HCT116 (cell line): ENCODE measurements around the gene SMYD3. TPM values are rescaled to one million over a fixed set of nuclear protein-coding genes. Genes with fewer than 3 reads are reported as not detected.

Source experiments
- ATAC-seq: fragments of 200-7000 bp; cut with Tn5 transposase; 2 replicates; pipeline ENCODE4 v1.9.1; 2020; ENCODE audit warnings: mild to moderate bottlenecking, moderate library complexity
- BruUV-seq: library from RNA; stranded (reverse); fragments of 400-500 nt; replicated peaks from 2 replicates; lab custom pipeline; 2021; lab: Mats Ljungman, UMichigan
- CTCF ChIA-PET: fragments of 300-600 bp; sonication (Branson Sonifier 250); formaldehyde crosslinking; loops from one replicate; lab custom pipeline; 2021; ENCODE audit warnings: antibody characterized with exemption; lab: Charles Lee
- POLR2A ChIA-PET: fragments of 300-600, 350-600 bp; sonication (Branson Sonifier 250); formaldehyde crosslinking; loops from one replicate; lab custom pipeline; 2021; ENCODE audit warnings: antibody characterized with exemption; lab: Charles Lee
- RAD21 ChIA-PET, 2 experiments: fragments of 300-600 bp; sonication (Branson Sonifier 250); formaldehyde crosslinking; loops; one replicate each; lab custom pipeline; 2023; ENCODE audit warnings: low total read pairs in 2 of 2; ENCODE audit not compliant: uncharacterized antibody in 2 of 2, unreplicated experiment in 2 of 2, low non-redundant PET in 1 of 2; lab: Charles Lee
- DNase-seq: peaks from one replicate; pipeline ENCODE4 v3.0.0-alpha.2; 2010; ENCODE audit warnings: low read depth, low spot score
- H2AFZ ChIP-seq: fragments of 200-600 bp; shearing (Covaris generic), sonication (generic); 2 replicates; pipeline ENCODE4 v1.6.1; 2017; ENCODE audit warnings: low read depth, mixed run types, mixed read lengths, antibody characterized with exemption, low read length; ENCODE audit not compliant: poor library complexity, severe bottlenecking
- H3K27ac ChIP-seq: 2 replicates; pipeline ENCODE4 v1.5.1; 2012; ENCODE audit warnings: low read depth, low read length
- H3K27me3 ChIP-seq: fragments of 200-600 bp; sonication (generic); 2 replicates; pipeline ENCODE4 v1.6.1; 2016; ENCODE audit warnings: mixed run types, low read length, mixed read lengths; ENCODE audit not compliant: insufficient read depth
- H3K36me3 ChIP-seq, 2 experiments: fragments of 200-500 bp in 1 of 2; fragments of 200-600 bp in 1 of 2; sonication (Bioruptor generic) in 1 of 2; sonication (generic) in 1 of 2; 2 replicates each; pipeline versions ENCODE4 v1.5.1 to v1.6.1; 2014 to 2016; ENCODE audit warnings: low read length in 2 of 2, inconsistent platforms in 1 of 2, mixed read lengths in 1 of 2, mixed run types in 1 of 2; ENCODE audit not compliant: insufficient read depth in 2 of 2, control insufficient read depth in 1 of 2
- H3K4me1 ChIP-seq, 2 experiments: fragments of 200-600 bp in 1 of 2; sonication (generic) in 1 of 2; 2 replicates each; pipeline versions ENCODE4 v1.5.1 to v1.6.1; 2012 to 2017; ENCODE audit warnings: low read length in 2 of 2, inconsistent platforms in 1 of 2, mild to moderate bottlenecking in 1 of 2, mixed read lengths in 1 of 2, mixed run types in 1 of 2, moderate library complexity in 1 of 2; ENCODE audit not compliant: insufficient read depth in 2 of 2, control insufficient read depth in 1 of 2
- H3K4me2 ChIP-seq: fragments of 200-600 bp; sonication (generic); 2 replicates; pipeline ENCODE4 v1.6.1; 2017; ENCODE audit warnings: mixed run types, low read length, mixed read lengths
- H3K4me3 ChIP-seq, 2 experiments: fragments of 200-600 bp in 1 of 2; sonication (generic) in 1 of 2; replicated peaks in 1 of 2; 2 replicates each; pipeline ENCODE4 v1.5.1; 2011 to 2016; ENCODE audit warnings: low read length in 2 of 2, control low read depth in 1 of 2, low read depth in 1 of 2, mild to moderate bottlenecking in 1 of 2, mixed read lengths in 1 of 2, mixed run types in 1 of 2
- H3K79me2 ChIP-seq: fragments of 200-600 bp; sonication (generic); 2 replicates; pipeline ENCODE4 v1.6.1; 2017; ENCODE audit warnings: mild to moderate bottlenecking, mixed run types, low read length, moderate library complexity, mixed read lengths; ENCODE audit not compliant: insufficient read depth
- H3K9ac ChIP-seq: fragments of 200-600 bp; sonication (generic); 2 replicates; pipeline ENCODE4 v1.6.1; 2016; ENCODE audit warnings: low read length, mixed read lengths
- H3K9me2 ChIP-seq: fragments of 200-600 bp; sonication (generic), shearing (Covaris generic); 2 replicates; pipeline ENCODE4 v1.6.1; 2017; ENCODE audit warnings: mixed run types, mild to moderate bottlenecking, moderate library complexity; ENCODE audit not compliant: insufficient read depth
- H3K9me3 ChIP-seq, 2 experiments: fragments of 200-500 bp in 1 of 2; fragments of 200-600 bp in 1 of 2; sonication (Bioruptor generic) in 1 of 2; sonication (generic) in 1 of 2; 2 replicates each; pipeline ENCODE4 v1.6.1; 2014 to 2017; ENCODE audit warnings: low read length in 2 of 2, mixed read lengths in 2 of 2, inconsistent platforms in 1 of 2, low read depth in 1 of 2, mild to moderate bottlenecking in 1 of 2, mixed run types in 1 of 2, moderate library complexity in 1 of 2; ENCODE audit not compliant: control insufficient read depth in 1 of 2, insufficient read depth in 1 of 2
- H4K20me1 ChIP-seq: fragments of 200-600 bp; sonication (generic), shearing (Covaris generic); 2 replicates; pipeline ENCODE4 v1.6.1; 2017; ENCODE audit warnings: mixed run types, mild to moderate bottlenecking, moderate library complexity; ENCODE audit not compliant: insufficient read depth
- EZH2 ChIP-seq: fragments of 200-600 bp; sonication (generic); IDR thresholded peaks from 2 replicates; pipeline ENCODE4 v1.6.1; 2017; ENCODE audit warnings: antibody characterized with exemption, mixed run types
- FOSL1 ChIP-seq: IDR thresholded peaks from 2 replicates; pipeline ENCODE4 v1.6.1; 2012; ENCODE audit warnings: low read depth
- POLR2A ChIP-seq: IDR thresholded peaks from 2 replicates; pipeline ENCODE4 v1.7.0; 2011; ENCODE audit warnings: borderline replicate concordance; ENCODE audit not compliant: insufficient read depth, insufficient read length; ENCODE audit errors: extremely low read depth
- RAD21 ChIP-seq: IDR thresholded peaks from 2 replicates; pipeline ENCODE4 v1.6.1; 2012; ENCODE audit warnings: low read depth, mild to moderate bottlenecking
- TCF7L2 ChIP-seq: IDR thresholded peaks from 2 replicates; pipeline ENCODE4 v1.7.0; 2011; ENCODE audit warnings: borderline replicate concordance, inconsistent platforms; ENCODE audit not compliant: insufficient read depth, insufficient read length; ENCODE audit errors: extremely low read depth
- YY1 ChIP-seq: IDR thresholded peaks from 2 replicates; pipeline ENCODE4 v1.6.1; 2011; ENCODE audit warnings: low read length, low read depth, moderate library complexity, mild to moderate bottlenecking; ENCODE audit not compliant: insufficient replicate concordance; ENCODE audit errors: extremely low read depth
- intact Hi-C: fragments of 100-400 bp; cut with micrococcal nuclease; formaldehyde crosslinking; loops from 2 replicates; pipeline ENCODE4 v1.10.0; 2022
- total RNA-seq: library from RNA; stranded (reverse); gene quantifications from one replicate; pipeline ENCODE4 v1.2.1, GENCODE V29; 2021; ENCODE audit not compliant: unreplicated experiment
- TF ChIP-seq, protein P1 (sequence below): IDR thresholded peaks from 2 replicates; pipeline ENCODE4 v1.6.1; 2012
- TF ChIP-seq, protein P2 (sequence below): IDR thresholded peaks from 2 replicates; pipeline ENCODE4 v1.6.1; 2011; ENCODE audit warnings: mild to moderate bottlenecking, low read length, moderate library complexity; ENCODE audit not compliant: insufficient replicate concordance; ENCODE audit errors: extremely low read depth
- TF ChIP-seq, protein P3 (sequence below): IDR thresholded peaks from 2 replicates; pipeline ENCODE4 v1.6.1; 2012

SMYD3 gene
- total RNA-seq, 1 experiment from 2014 or later, result 33.6 TPM

DNA sequence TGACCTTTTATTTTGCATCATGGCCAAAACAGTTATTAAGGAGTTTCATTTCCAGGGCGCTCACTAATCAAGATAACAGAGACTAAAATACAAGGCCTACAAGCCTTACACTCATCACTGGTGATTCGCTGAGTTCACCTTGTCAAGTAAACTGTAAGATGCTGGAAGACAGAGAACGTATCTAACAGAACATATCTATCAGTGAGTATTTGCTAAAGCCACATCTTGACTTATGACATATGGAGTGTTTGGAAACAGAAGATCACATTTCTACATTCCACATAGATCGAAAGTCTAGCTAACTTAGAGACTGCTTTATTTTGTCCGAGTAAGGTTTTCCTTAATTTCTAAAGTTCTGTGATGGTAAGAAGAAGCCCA, 506.5 kb downstream of the SMYD3 start:
- Histone ChIP-seq H4K20me1 (no peaks in the 10 kb centered on the region), H3K27me3 (no peaks in the 10 kb centered on the region), H3K27ac (no peak overlapping the region), H3K4me3 (no peak overlapping the region), H3K9ac (no peak overlapping the region), H3K79me2 (no peaks in the 10 kb centered on the region), H3K4me2 (no peak overlapping the region), H3K9me2 (no peaks in the 10 kb centered on the region), H3K9me3 (no peaks in the 10 kb centered on the region), H3K36me3 (no peaks in the 10 kb centered on the region), H2AFZ (no peak overlapping the region), H3K4me1 (peaks cover 17 to 26% of the 10 kb centered on the region in 2 experiments)
- BruUV-seq, result no TSS peak
- ChIA-PET CTCF (no interaction called here), POLR2A (no interaction called here), RAD21 (no interaction called here)
- TF ChIP-seq POLR2A (no peak), EZH2 (no peak), TCF7L2 (no peak), YY1 (no peak), RAD21 (no peak), FOSL1 (no peak)
- TF ChIP-seq, protein P1, sequence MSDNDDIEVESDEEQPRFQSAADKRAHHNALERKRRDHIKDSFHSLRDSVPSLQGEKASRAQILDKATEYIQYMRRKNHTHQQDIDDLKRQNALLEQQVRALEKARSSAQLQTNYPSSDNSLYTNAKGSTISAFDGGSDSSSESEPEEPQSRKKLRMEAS, result no peak
- TF ChIP-seq, protein P2, sequence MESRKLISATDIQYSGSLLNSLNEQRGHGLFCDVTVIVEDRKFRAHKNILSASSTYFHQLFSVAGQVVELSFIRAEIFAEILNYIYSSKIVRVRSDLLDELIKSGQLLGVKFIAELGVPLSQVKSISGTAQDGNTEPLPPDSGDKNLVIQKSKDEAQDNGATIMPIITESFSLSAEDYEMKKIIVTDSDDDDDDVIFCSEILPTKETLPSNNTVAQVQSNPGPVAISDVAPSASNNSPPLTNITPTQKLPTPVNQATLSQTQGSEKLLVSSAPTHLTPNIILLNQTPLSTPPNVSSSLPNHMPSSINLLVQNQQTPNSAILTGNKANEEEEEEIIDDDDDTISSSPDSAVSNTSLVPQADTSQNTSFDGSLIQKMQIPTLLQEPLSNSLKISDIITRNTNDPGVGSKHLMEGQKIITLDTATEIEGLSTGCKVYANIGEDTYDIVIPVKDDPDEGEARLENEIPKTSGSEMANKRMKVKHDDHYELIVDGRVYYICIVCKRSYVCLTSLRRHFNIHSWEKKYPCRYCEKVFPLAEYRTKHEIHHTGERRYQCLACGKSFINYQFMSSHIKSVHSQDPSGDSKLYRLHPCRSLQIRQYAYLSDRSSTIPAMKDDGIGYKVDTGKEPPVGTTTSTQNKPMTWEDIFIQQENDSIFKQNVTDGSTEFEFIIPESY, result no peak
- TF ChIP-seq, protein P3, sequence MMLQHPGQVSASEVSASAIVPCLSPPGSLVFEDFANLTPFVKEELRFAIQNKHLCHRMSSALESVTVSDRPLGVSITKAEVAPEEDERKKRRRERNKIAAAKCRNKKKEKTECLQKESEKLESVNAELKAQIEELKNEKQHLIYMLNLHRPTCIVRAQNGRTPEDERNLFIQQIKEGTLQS, result no peak
- intact Hi-C loops, result loop anchor here (5.0 kb wide), 2 partner anchors 113 to 618 kb away; no protein-coding TSS in a partner anchor
- no peak for DNase-seq
- ATAC-seq, result no peak
